ENCODE measurements around the gene GAGE13.

GRCh38 chrX:49309401-49309981 lies 21.9 kb upstream of the GAGE13 start:
- TF ChIP-seq CTCF (optimal IDR thresholded peaks at IDR 0.05 in 1 of 3, IDR thresholded peaks at IDR 0.05 in 1 of 3, conservative IDR thresholded peaks at IDR 0.05 in 1 of 3; ENCODE audit: extremely low read depth in 1 of 3, insufficient read depth in 2 of 3, low read length in 3 of 3) (no peak), EZH2 (IDR thresholded peaks at IDR 0.05; ENCODE audit: low read length) (no peak)
